ENCODE results near the gene RIPK1.
"Not testable (repeated sequence)": the region's sequence is repeated elsewhere in the genome, so short reads cannot be mapped to it uniquely, and the experiment has no call there.

Gene RIPK1

GRCh38 chr6:3068329-3069214 lies at the start of gene RIPK1:
Gene RIPK1, plus strand, starts transcription at chr6:3068494. Its CDS starts 8,330 bp downstream, at chr6:3076824.
- Mint-ChIP-seq H3K4me3 (peak within 1 kb of the TSS; percentile 92), H3K27me3 (ENCODE audit: low read depth, poor library complexity) (peaks cover 22% of the 10 kb centered on the region), H3K9me3 (peaks cover 33% of the 10 kb centered on the region), H3K36me3 (ENCODE audit: low read depth) (peaks cover 15% of the 10 kb centered on the region), H3K27ac (peak within 1 kb of the TSS; percentile 98), H3K4me1 (peaks cover 34% of the 10 kb centered on the region)
- peak; percentile 92 for DNase-seq
- no peak for TF ChIP-seq CTCF (IDR thresholded peaks at IDR 0.05)

GRCh38 chr6:3019065-3019464 lies 49.2 kb upstream of the RIPK1 start:
- peaks cover 10% of the 10 kb centered on the region for H3K9me3 Mint-ChIP-seq
- TF ChIP-seq CTCF (IDR thresholded peaks at IDR 0.05), result no peak
- peaks cover 13% of the 10 kb centered on the region for H3K4me1 Mint-ChIP-seq
- H3K36me3 Mint-ChIP-seq (ENCODE audit: low read depth), result peaks cover 53% of the 10 kb centered on the region
- no peak overlapping the region for H3K4me3 Mint-ChIP-seq
- no peak for DNase-seq
- H3K27me3 Mint-ChIP-seq (ENCODE audit: low read depth, poor library complexity), result no peaks in the 10 kb centered on the region
- H3K27ac Mint-ChIP-seq, result peak overlapping the region; percentile 78

- Mint-ChIP-seq H3K4me1 (peaks cover 21% of the 10 kb centered on the region), H3K27me3 (ENCODE audit: low read depth, poor library complexity) (no peaks in the 10 kb centered on the region), H3K4me3 (no peak overlapping the region), H3K9me3 (peaks cover 10% of the 10 kb centered on the region), H3K36me3 (ENCODE audit: low read depth) (peaks cover 47% of the 10 kb centered on the region), H3K27ac (no peak overlapping the region)
- TF ChIP-seq CTCF (IDR thresholded peaks at IDR 0.05), result no peak
- DNase-seq, result no peak
These were observed 48.5 kb upstream of the RIPK1 start for GRCh38 chr6:3019749-3020320.

- Mint-ChIP-seq H3K36me3 (ENCODE audit: low read depth) (peaks cover 42% of the 10 kb centered on the region), H3K4me1 (peaks cover 31% of the 10 kb centered on the region), H3K9me3 (peaks cover 10% of the 10 kb centered on the region)
- DNase-seq; H3K27ac Mint-ChIP-seq; H3K27me3 Mint-ChIP-seq (ENCODE audit: low read depth, poor library complexity); H3K4me3 Mint-ChIP-seq: not testable (repeated sequence)
These were observed 47.2 kb upstream of the RIPK1 start for GRCh38 chr6:3020976-3021598.

GRCh38 chr6:3022765-3023662 lies 45.3 kb upstream of the RIPK1 start:
- no peak overlapping the region for H3K27ac Mint-ChIP-seq
- peaks cover 32% of the 10 kb centered on the region for H3K36me3 Mint-ChIP-seq (ENCODE audit: low read depth)
- no peaks in the 10 kb centered on the region for H3K27me3 Mint-ChIP-seq (ENCODE audit: low read depth, poor library complexity)
- H3K4me1 Mint-ChIP-seq, result peaks cover 44% of the 10 kb centered on the region
- peaks cover 16% of the 10 kb centered on the region for H3K9me3 Mint-ChIP-seq
- TF ChIP-seq CTCF (IDR thresholded peaks at IDR 0.05), result no peak
- no peak for DNase-seq
- peak overlapping the region; percentile 19 for H3K4me3 Mint-ChIP-seq

All from nephron progenitor cell (in vitro differentiated cells).